Endothelial cell (in vitro differentiated cells): ENCODE data around the gene MAZ. TPM values are rescaled to one million over a fixed set of nuclear protein-coding genes. Genes with fewer than 3 reads are reported as not detected.
A peak's percentile ranks its signal among the peaks of the same experiment; 100 is the strongest.

Experiments
- DNase-seq: peaks from one replicate; pipeline ENCODE4 v3.0.0; 2021; ENCODE audit warnings: low spot score
- H3K27ac Mint-ChIP-seq: one replicate; pipeline ENCODE4 v1.8.0; 2021; ENCODE audit warnings: mixed read lengths, inconsistent platforms; ENCODE audit not compliant: unreplicated experiment
- H3K27me3 Mint-ChIP-seq: one replicate; pipeline ENCODE4 v1.8.0; 2021; ENCODE audit warnings: mild to moderate bottlenecking, moderate library complexity, mixed read lengths, inconsistent platforms; ENCODE audit not compliant: unreplicated experiment
- H3K36me3 Mint-ChIP-seq: one replicate; pipeline ENCODE4 v1.8.0; 2021; ENCODE audit warnings: mild to moderate bottlenecking, low read depth, mixed read lengths, inconsistent platforms; ENCODE audit not compliant: unreplicated experiment
- H3K4me1 Mint-ChIP-seq: one replicate; pipeline ENCODE4 v1.8.0; 2021; ENCODE audit warnings: mild to moderate bottlenecking, mixed read lengths, inconsistent platforms; ENCODE audit not compliant: unreplicated experiment
- H3K4me3 Mint-ChIP-seq: one replicate; pipeline ENCODE4 v1.8.0; 2021; ENCODE audit warnings: mild to moderate bottlenecking, mixed read lengths, inconsistent platforms; ENCODE audit not compliant: unreplicated experiment
- H3K9me3 Mint-ChIP-seq: one replicate; pipeline ENCODE4 v1.8.0; 2021; ENCODE audit warnings: mixed read lengths, inconsistent platforms; ENCODE audit not compliant: unreplicated experiment
- total RNA-seq: library from RNA; stranded (reverse); fragmentation: NEBNext Ultra II Directional; extraction: Animal tissue kit (Norgen Biotek cat#: 25700); gene quantifications from one replicate; pipeline ENCODE4 v1.2.1, GENCODE V29; 2021; ENCODE audit not compliant: unreplicated experiment
- TF ChIP-seq, protein P1 (sequence below): fragments of 200-600 bp; sonication (generic); IDR thresholded peaks from one replicate; pipeline ENCODE4 v1.5.0; 2021; ENCODE audit warnings: antibody characterized with exemption; ENCODE audit not compliant: unreplicated experiment

MAZ gene
- total RNA-seq, 1 donor from 2014 or later: 407 TPM

DNA sequence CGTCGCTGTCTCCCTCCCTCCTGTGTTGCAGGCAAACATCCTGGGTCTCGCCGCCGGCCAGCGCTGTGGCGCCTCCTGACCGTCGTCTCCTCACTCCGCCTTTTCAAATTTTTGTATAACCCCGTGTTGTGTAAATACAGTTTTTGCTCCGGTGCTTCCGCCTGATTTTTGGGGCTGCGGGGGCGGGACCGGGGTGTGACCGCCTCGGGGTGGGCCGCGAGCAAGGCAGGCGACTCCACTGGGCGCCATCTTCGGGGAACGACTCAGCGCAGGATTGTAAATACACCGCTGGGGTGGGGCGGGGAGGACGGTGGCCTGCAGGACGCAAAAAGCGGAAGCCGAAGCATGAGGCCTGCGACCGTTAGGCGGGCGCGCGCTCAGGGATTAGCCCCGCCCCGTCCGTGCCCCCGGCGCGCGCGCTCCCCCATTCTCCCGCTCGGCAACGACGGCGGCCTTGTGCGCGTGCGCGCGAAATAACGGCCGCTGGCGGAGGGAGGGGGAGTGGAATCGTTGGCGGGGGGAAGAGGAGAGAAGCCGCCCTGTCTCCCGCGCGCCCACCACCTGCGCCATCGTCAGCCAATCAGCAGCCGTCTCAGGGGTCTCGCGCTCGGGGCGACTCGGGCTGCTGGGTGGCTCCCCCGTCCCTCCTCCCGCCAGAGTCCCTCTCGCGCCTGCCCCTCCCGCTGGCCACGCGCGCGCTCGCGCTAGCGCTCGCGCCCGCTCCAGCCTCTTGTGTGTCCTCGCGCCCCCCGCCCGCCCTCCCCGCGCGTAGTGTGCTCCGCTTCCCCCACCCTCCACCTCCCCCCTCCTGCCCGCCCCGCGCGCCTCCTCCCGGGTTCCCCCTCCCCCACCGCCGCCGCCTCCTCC, 864 bp upstream of the MAZ start:
- Mint-ChIP-seq H3K27me3 (peaks cover 22% of the 10 kb centered on the region), H3K27ac (peak overlapping the region; percentile 99), H3K9me3 (no peaks in the 10 kb centered on the region), H3K36me3 (peaks cover 14% of the 10 kb centered on the region), H3K4me1 (peaks cover 29% of the 10 kb centered on the region), H3K4me3 (peak overlapping the region; percentile 99)
- TF ChIP-seq, protein P1, sequence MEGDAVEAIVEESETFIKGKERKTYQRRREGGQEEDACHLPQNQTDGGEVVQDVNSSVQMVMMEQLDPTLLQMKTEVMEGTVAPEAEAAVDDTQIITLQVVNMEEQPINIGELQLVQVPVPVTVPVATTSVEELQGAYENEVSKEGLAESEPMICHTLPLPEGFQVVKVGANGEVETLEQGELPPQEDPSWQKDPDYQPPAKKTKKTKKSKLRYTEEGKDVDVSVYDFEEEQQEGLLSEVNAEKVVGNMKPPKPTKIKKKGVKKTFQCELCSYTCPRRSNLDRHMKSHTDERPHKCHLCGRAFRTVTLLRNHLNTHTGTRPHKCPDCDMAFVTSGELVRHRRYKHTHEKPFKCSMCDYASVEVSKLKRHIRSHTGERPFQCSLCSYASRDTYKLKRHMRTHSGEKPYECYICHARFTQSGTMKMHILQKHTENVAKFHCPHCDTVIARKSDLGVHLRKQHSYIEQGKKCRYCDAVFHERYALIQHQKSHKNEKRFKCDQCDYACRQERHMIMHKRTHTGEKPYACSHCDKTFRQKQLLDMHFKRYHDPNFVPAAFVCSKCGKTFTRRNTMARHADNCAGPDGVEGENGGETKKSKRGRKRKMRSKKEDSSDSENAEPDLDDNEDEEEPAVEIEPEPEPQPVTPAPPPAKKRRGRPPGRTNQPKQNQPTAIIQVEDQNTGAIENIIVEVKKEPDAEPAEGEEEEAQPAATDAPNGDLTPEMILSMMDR: no peak
- peak; percentile 98 for DNase-seq

GRCh38 chr16:29806641-29807425, 504 bp downstream of the MAZ start:
- Mint-ChIP-seq H3K27me3 (peaks cover 25% of the 10 kb centered on the region), H3K27ac (no peak overlapping the region), H3K36me3 (peaks cover 14% of the 10 kb centered on the region), H3K9me3 (no peaks in the 10 kb centered on the region), H3K4me3 (peak overlapping the region; percentile 97), H3K4me1 (peaks cover 33% of the 10 kb centered on the region)
- peak; percentile 52 for DNase-seq
- TF ChIP-seq, protein P1: no peak

DNA sequence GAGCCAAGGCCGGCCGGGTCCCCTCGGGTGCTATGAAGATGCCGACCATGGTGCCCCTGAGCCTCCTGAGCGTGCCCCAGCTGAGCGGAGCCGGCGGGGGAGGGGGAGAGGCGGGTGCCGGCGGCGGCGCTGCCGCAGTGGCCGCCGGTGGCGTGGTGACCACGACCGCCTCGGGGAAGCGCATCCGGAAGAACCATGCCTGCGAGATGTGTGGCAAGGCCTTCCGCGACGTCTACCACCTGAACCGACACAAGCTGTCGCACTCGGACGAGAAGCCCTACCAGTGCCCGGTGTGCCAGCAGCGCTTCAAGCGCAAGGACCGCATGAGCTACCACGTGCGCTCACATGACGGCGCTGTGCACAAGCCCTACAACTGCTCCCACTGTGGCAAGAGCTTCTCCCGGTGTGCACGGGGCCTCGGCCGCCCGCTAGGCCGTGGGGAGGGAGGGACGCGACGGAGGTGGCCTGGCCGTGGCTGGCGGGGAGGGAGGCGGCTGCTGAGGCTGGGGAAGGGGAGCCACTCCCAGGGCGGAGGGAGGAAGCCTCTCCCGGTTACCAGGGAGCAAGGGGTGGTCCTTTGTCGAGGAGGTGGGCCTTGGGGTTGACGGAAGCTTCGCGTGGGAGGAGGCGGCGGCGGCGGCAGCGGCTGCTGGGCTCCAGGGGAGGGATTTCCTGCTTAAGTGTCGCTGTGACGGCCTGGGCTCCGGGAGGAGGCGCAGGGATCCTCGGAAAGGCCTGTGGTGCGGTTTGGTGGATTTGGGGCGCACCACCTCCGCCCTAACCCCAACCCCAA, 1.3 kb downstream of the MAZ start:
- H3K27ac Mint-ChIP-seq: peak overlapping the region; percentile 86
- TF ChIP-seq, protein P1: peak; percentile 30
- peaks cover 34% of the 10 kb centered on the region for H3K4me1 Mint-ChIP-seq
- H3K27me3 Mint-ChIP-seq: peaks cover 29% of the 10 kb centered on the region
- peaks cover 14% of the 10 kb centered on the region for H3K36me3 Mint-ChIP-seq
- DNase-seq: peak; percentile 79
- H3K9me3 Mint-ChIP-seq: no peaks in the 10 kb centered on the region
- H3K4me3 Mint-ChIP-seq: peak overlapping the region; percentile 97

DNA sequence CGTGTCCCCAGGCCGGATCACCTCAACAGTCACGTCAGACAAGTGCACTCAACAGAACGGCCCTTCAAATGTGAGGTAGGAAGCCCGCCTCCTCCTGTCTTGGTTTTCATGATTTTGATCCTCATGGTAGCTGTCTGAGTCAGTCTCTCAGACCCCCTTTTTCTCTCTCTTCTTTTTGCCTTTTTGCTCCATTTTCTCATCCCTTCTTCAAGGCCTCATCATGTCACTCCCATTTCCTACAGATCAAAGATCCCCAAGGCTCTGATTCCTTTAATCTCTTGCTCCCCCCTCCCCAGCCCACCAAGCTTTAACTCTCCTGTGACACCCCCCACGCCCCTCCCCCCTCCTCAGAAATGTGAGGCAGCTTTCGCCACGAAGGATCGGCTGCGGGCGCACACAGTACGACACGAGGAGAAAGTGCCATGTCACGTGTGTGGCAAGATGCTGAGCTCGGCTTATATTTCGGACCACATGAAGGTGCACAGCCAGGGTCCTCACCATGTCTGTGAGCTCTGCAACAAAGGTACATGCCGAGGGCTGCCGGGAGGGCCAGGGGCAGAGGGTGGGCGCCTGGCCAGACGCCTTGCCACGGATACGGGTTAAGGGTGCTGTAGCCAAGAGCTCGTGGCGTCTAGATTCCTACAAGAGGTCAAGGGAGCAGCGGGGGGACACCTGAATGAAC, 2.0 kb downstream of the MAZ start:
- Mint-ChIP-seq H3K27ac (peak overlapping the region; percentile 86), H3K4me3 (peak overlapping the region; percentile 97), H3K27me3 (peaks cover 36% of the 10 kb centered on the region), H3K4me1 (peaks cover 41% of the 10 kb centered on the region), H3K9me3 (no peaks in the 10 kb centered on the region), H3K36me3 (peaks cover 14% of the 10 kb centered on the region)
- TF ChIP-seq, protein P1: no peak
- DNase-seq: no peak
